Duodenal mucosa (tissue), 2 donors: Measurements from ENCODE around the gene PURA.

Experiments used
- H3K27ac ChIP-seq: one replicate; pipeline ENCODE4 v1.7.0; 2013; ENCODE audit warnings: low read depth, low read length
- H3K27me3 ChIP-seq, 2 donors: one replicate each; pipeline ENCODE4 v1.7.0; 2013; ENCODE audit warnings: low read length in 2 of 2, control low read depth in 1 of 2; ENCODE audit not compliant: insufficient read depth in 2 of 2, control insufficient read depth in 1 of 2
- H3K36me3 ChIP-seq, 2 donors: one replicate each; pipeline ENCODE4 v1.7.0; 2013; ENCODE audit warnings: low read length in 2 of 2, control low read depth in 1 of 2; ENCODE audit not compliant: insufficient read depth in 2 of 2, control insufficient read depth in 1 of 2
- H3K4me1 ChIP-seq, 2 donors: one replicate each; pipeline ENCODE4 v1.7.0; 2013; ENCODE audit warnings: low read length in 2 of 2, control low read depth in 1 of 2; ENCODE audit not compliant: insufficient read depth in 2 of 2, control insufficient read depth in 1 of 2
- H3K4me3 ChIP-seq, 2 donors: one replicate each; pipeline ENCODE4 v1.7.0; 2013; ENCODE audit warnings: low read length in 2 of 2, low read depth in 1 of 2
- H3K9ac ChIP-seq, 2 donors: one replicate each; pipeline ENCODE4 v1.7.0; 2013; ENCODE audit warnings: low read length in 2 of 2, low read depth in 1 of 2
- H3K9me3 ChIP-seq, 2 donors: one replicate each; pipeline ENCODE4 v1.7.0; 2013; ENCODE audit warnings: low read length in 2 of 2, control low read depth in 1 of 2; ENCODE audit not compliant: control insufficient read depth in 1 of 2

The PURA gene

DNA sequence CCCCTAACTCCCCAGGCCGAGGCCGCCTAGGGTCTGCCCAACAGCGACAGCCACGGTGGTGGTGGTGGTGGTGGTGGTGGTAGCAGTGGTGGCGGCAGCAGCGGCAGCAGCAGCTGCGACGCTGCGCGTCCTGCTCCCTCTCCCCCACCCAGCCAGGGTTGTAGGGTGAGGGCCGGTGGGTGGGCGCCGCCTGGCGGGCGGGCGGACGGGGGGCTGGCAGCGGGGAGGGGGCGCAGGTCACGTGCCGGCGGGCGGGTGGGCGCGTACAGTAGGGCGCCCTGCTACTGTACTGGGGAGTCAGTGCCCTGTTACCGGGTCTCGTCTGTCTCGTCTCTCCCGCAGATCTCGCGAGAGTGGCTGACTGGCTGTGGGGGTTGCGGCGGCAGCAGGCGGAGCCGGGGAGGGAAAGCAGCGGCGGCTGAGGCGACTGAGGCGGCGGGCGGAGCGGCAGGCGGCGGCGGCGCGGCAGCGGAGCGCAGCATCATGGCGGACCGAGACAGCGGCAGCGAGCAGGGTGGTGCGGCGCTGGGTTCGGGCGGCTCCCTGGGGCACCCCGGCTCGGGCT, at the start of gene PURA:
Gene PURA, plus strand, starts transcription at position 411 of the 565 bp plus-strand sequence. Its CDS starts 73 bp downstream, at position 484.
- Histone ChIP-seq H3K4me1 (peaks cover 45 to 49% of the 10 kb centered on the region in 2 donors), H3K4me3 (peak within 1 kb of the TSS; percentile 82 to 91), H3K27me3 (peaks cover 0 to 10% of the 10 kb centered on the region in 2 donors), H3K9ac (peak within 1 kb of the TSS; percentile 88 to 92), H3K27ac (peak within 1 kb of the TSS; percentile 95), H3K9me3 (no peaks in the 10 kb centered on the region), H3K36me3 (no peaks in the 10 kb centered on the region)

DNA sequence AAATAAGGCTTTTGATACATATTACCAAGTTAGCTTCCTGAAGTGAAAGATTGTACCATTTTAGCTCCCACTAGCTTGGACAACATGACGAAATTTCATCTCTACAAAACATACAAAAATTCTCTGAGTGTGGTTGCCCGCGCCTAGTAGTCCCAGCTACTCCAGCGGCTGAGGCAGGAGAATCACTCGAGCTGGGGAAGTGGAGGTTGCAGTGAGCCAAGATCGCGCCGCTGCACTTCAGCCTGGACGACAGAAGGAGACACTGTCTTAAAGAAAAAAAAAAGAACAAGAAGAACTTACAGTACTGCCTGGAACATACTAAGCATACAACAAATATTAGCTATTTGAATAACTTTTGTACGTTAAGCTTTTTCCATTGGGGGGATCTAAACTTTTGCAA, 41.1 kb upstream of the PURA start:
- no peak overlapping the region for H3K9ac ChIP-seq
- H3K4me3 ChIP-seq = no peak overlapping the region
- no peaks in the 10 kb centered on the region for H3K36me3 ChIP-seq

DNA sequence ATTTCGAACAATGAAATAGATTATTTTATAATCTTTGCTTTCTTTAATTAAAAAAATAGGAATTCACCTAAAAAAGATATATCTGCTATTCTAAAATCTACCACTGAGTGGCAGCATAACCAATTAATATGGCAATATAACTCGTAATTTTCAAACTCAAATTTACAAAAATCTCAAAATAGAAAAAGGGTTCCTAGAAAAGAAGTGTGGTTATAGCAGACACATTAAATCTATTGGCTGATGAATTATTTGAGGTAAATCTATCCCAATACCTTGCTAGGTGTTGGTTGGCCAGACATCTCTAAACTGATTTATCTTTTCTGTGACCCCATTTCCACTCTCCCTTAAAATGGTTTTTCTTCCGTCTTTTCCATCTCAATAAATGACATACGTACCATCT, 40.6 kb upstream of the PURA start:
- H3K4me1 ChIP-seq = no peaks in the 10 kb centered on the region
- no peaks in the 10 kb centered on the region for H3K27me3 ChIP-seq
- H3K9me3 ChIP-seq = no peaks in the 10 kb centered on the region
- no peak overlapping the region for H3K4me3 ChIP-seq
- H3K36me3 ChIP-seq = no peaks in the 10 kb centered on the region
- no peak overlapping the region for H3K27ac ChIP-seq
- no peak overlapping the region for H3K9ac ChIP-seq

More for the DNA sequence above, 41.1 kb upstream of the PURA start:
- Histone ChIP-seq H3K4me1 (no peaks in the 10 kb centered on the region), H3K9me3 (no peaks in the 10 kb centered on the region), H3K27ac (no peak overlapping the region), H3K27me3 (no peaks in the 10 kb centered on the region)

DNA sequence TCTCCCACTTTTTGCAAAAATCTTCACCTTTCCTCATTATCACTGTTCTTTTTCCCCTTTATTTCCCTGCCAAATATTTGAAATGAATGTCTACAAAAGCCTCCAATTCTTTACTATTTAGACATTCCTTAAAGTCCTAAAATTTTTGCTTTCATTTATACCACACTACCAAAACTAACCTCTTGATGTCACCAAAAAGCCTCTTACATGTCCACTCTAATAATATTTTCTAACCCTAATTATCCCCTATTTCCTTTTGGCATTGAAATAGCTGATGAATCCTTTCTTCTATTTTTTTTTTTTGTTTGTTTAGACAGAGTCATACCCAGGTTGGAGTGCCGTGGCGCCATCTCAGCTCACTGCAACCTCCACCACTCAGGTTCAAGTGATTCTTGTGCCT, 38.5 kb upstream of the PURA start:
- Histone ChIP-seq H3K36me3 (no peaks in the 10 kb centered on the region), H3K4me3 (no peak overlapping the region), H3K9me3 (no peaks in the 10 kb centered on the region), H3K27me3 (no peaks in the 10 kb centered on the region), H3K9ac (no peak overlapping the region), H3K27ac (no peak overlapping the region), H3K4me1 (no peaks in the 10 kb centered on the region)

DNA sequence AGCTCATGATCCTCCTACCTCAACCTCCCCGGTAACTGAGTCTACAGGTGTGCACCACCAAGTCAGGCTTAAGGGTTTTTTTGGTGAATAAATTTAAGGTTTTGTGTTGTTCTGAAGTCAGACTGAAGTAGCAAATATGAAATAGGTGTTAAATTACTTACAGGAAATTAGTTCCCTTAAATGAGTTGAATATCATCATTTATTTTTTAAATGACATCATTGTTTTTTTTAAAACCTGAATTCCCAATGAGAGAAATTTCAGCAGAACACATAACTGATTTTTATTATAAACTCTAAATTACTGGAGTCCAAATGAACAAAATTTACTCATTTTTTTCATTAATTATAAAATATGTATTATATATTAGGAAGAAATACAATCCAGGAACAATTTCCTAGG, 37.8 kb upstream of the PURA start:
- H3K4me1 ChIP-seq = no peaks in the 10 kb centered on the region
- H3K9me3 ChIP-seq = no peaks in the 10 kb centered on the region
- no peak overlapping the region for H3K9ac ChIP-seq
- H3K4me3 ChIP-seq = no peak overlapping the region
- no peaks in the 10 kb centered on the region for H3K27me3 ChIP-seq
- no peak overlapping the region for H3K27ac ChIP-seq
- H3K36me3 ChIP-seq = no peaks in the 10 kb centered on the region

DNA sequence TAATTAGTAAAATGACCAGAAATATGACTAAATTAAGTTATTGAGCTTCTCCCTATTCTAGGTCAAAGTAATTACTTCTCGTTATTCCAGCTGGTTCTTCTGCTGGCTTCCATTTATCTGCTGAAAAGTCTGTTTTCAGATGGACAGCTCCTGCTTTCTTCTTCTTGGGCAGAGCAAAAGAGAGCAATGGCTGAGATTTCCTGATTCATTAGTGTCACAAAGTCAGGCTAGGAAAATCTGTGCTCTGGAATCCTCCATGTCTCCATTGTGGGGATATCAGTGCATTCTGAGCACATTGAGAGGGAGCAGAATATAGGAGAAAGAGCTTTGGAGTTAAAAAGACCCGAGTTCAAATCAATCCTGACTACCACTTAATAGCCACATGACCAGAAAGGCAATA, 37.1 kb upstream of the PURA start:
- Histone ChIP-seq H3K9ac (no peak overlapping the region), H3K4me3 (no peak overlapping the region), H3K4me1 (no peaks in the 10 kb centered on the region), H3K36me3 (no peaks in the 10 kb centered on the region), H3K27ac (no peak overlapping the region), H3K9me3 (no peaks in the 10 kb centered on the region), H3K27me3 (no peaks in the 10 kb centered on the region)

DNA sequence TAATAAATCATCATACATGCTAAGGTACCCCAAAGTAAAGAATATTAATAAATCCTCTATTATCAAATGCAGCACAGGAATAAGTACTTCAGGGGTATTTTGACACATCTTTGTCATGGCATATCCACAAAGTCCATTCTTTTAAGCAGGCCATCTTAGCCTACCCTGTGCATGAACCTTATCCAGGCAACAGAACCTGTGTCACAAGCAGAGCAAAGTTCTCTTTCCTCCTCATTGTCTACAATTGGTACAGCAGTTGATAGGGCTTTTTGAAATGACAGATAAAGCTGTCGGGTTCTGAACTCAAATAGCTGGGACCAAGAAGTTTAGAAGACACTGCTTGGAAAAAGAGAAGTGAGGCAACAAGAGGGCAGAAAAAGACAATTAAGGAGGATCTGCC, 30.8 kb upstream of the PURA start:
- Histone ChIP-seq H3K27me3 (no peaks in the 10 kb centered on the region), H3K36me3 (no peaks in the 10 kb centered on the region), H3K9me3 (no peaks in the 10 kb centered on the region), H3K4me1 (no peaks in the 10 kb centered on the region), H3K27ac (no peak overlapping the region), H3K9ac (no peak overlapping the region), H3K4me3 (no peak overlapping the region)

DNA sequence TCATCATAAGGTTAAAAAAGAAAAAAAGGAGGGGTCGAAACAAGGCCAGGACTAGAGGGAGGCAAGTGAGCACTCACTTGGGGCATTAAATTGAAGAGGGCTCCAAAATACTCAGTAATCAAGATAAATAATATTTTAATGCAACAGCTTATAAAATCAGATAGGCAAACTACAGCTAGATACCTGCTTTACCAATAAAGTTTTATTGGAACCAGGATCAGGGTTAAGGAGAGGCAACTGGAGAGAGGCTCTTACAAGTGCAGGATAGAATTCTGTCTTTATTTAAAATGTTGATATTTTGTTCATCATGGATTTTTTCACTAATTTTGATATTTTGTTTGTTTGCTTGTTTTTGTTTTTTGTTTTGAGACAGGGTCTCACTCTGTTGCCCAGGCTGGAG, 30.3 kb upstream of the PURA start:
- Histone ChIP-seq H3K36me3 (no peaks in the 10 kb centered on the region), H3K4me3 (no peak overlapping the region), H3K4me1 (no peaks in the 10 kb centered on the region), H3K27me3 (no peaks in the 10 kb centered on the region), H3K9me3 (no peaks in the 10 kb centered on the region), H3K9ac (no peak overlapping the region), H3K27ac (no peak overlapping the region)

DNA sequence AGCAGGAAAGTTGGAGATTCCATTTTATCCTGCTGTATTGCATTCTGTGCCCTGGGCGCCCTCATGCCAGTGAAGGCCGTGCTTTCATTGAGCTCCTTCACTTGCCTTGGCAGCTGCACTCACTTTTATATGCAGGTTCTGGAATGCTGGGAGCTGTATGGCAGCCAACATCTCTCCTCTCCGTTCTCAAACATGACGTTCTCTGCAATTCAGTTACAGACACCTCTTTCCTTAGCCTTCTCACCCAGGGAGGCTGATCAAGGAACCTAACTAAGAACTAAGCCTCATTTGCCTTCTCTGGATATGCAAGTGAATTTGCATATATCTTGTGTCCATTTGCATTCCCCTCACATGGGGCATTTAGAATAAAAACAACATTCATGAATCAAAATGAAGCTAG, 29.4 kb upstream of the PURA start:
- no peaks in the 10 kb centered on the region for H3K4me1 ChIP-seq
- no peak overlapping the region for H3K4me3 ChIP-seq
- H3K9ac ChIP-seq = no peak overlapping the region
- no peaks in the 10 kb centered on the region for H3K27me3 ChIP-seq
- no peaks in the 10 kb centered on the region for H3K9me3 ChIP-seq
- H3K27ac ChIP-seq = no peak overlapping the region
- no peaks in the 10 kb centered on the region for H3K36me3 ChIP-seq

DNA sequence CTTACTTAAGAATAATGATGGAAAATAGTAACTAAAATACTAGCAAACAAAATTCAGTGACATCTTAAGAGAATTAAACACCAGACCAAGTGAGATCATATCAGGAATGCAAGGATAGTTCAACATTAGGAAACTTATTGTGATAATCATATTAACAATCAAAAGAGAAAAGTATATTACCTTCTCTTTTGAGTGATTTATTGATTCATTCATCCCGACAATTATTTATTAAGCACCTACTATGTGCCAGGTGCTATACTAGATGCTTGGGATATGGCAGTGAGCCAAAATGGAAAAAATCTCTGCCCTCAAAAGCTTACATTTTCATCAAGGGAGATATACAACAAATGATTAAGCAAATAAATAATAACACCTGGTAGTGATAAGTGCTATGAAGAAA, 23.7 kb upstream of the PURA start:
- no peak overlapping the region for H3K4me3 ChIP-seq
- H3K27me3 ChIP-seq = no peaks in the 10 kb centered on the region
- H3K9ac ChIP-seq = no peak overlapping the region
- H3K36me3 ChIP-seq = peaks cover 0 to 2% of the 10 kb centered on the region in 2 donors
- H3K4me1 ChIP-seq = no peaks in the 10 kb centered on the region
- H3K9me3 ChIP-seq = peaks cover 5 to 10% of the 10 kb centered on the region in 2 donors
- H3K27ac ChIP-seq = no peak overlapping the region

DNA sequence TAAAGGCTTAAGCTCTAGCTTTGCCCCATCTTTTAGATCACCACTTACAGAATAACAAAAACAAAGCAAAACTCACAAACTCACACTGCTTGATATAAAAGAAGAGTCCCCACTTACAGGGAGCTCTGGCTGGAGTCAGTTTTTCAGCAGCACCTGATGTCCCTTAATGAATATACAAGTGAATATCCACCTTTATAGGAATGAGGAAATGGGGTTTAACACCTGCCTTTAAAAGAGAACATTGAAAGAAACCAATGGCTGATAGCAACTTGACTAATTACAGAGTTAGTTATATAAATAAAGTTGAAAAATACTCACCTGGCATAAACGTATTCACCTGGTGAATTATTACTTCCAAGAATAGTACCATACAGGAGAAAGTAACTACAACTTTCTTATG, 20.7 kb upstream of the PURA start:
- Histone ChIP-seq H3K27me3 (no peaks in the 10 kb centered on the region), H3K27ac (no peak overlapping the region), H3K9ac (no peak overlapping the region), H3K4me1 (no peaks in the 10 kb centered on the region), H3K9me3 (peaks cover 5 to 10% of the 10 kb centered on the region in 2 donors), H3K4me3 (no peak overlapping the region), H3K36me3 (peaks cover 0 to 2% of the 10 kb centered on the region in 2 donors)
